ENCODE data around the gene NOCT.
A peak's percentile ranks its signal among the peaks of the same experiment; 100 is the strongest.
"Not testable (repeated sequence)": the region's sequence is repeated elsewhere in the genome, so short reads cannot be mapped to it uniquely, and the experiment has no call there.

Gene NOCT

DNA sequence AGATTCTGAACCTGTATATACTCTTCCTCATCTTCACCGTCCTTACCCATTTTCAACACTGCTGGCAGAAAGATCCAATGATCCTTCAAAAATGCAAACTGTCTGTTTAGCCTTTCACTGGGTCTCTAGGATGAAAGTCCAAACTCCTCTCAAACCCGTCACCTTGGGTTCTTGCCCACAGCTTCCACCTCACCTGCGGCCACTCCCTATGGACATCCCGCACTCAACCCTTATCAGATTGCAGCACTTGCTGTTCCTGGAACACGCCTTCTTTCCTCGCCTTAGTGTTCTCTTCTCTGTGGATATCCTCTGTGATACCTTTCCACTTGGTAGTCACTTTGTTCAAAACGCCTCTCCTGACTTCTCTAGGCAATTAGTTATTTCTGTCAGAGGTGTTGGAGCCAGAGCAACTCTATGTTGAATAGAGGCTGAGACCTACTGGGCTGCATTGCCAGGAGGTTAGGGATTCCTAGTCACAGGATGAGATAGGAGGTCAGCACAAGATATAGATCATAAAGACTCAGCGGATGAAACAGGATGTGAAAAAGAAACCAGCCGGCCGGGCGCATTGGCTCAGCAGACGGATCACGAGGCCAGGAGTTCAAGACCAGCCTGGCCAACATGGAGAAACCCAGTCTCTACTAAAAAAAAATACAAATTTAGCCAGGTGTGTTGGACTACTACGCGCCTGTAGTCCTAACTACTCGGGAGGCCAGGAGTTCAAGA lies 4.2 kb upstream of the NOCT start:
- Histone ChIP-seq H3K36me3 (ENCODE audit: insufficient read depth, low read length) (no peaks in the 10 kb centered on the region), H3K4me3 (ENCODE audit: low read length) (no peak overlapping the region), H3K27ac (ENCODE audit: low read depth, low read length) (no peak overlapping the region), H3K27me3 (ENCODE audit: insufficient read depth, low read length) (no peaks in the 10 kb centered on the region), H3K4me1 (ENCODE audit: insufficient read depth, low read length) (peaks cover 21% of the 10 kb centered on the region), H3K9me3 (ENCODE audit: insufficient read depth, low read depth, low read length) (0 out of 2 replicates have a peak, but pooled peaks cover 7% of the 10 kb centered on the region), H3K9ac (ENCODE audit: low read depth, low read length) (no peak overlapping the region)
- WGBS: 89% methylated on average over 16 of the region's 16 CpGs

DNA sequence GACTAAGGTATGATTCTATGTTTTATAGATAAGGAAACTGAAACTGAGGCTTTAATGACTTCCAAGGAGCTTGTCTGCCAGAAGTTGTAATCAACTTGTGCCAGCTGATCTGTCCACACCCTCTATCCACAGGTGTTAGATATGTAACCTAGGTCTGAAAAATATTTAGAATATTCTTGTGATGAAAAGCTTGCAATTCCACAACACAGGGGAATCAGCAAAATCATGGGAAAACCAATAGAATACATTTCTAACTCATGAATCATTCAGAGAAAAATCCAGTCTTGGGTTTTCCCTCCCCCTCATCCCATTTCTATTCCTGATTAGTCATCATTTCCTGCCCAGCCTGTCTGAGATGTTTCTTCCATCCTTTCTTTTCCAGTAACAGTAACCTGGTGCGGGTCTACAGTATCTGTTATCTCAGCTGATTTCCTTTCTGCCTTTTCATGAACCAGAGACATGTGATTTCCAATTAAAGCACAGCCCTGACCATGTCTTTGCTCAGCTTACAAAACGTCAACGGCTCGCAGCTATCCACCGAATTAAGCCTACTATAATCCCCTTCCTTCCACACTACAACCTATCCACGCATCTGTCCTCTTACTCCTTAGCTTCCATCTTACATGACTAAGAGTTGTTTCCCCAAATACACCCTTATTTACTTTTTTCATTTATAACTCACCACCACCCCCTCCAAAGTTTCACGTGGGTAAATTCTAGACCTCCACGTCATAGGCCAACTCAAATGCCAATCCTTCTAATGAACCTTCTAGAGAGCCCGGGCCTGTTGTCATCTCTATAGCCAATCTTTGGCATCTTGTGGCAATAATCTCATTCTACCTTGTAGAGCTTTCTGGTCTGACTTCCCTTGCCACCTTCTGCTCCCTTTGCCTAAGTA lies 961 bp upstream of the NOCT start:
- WGBS: 28% methylated on average over 9 of the region's 9 CpGs

DNA sequence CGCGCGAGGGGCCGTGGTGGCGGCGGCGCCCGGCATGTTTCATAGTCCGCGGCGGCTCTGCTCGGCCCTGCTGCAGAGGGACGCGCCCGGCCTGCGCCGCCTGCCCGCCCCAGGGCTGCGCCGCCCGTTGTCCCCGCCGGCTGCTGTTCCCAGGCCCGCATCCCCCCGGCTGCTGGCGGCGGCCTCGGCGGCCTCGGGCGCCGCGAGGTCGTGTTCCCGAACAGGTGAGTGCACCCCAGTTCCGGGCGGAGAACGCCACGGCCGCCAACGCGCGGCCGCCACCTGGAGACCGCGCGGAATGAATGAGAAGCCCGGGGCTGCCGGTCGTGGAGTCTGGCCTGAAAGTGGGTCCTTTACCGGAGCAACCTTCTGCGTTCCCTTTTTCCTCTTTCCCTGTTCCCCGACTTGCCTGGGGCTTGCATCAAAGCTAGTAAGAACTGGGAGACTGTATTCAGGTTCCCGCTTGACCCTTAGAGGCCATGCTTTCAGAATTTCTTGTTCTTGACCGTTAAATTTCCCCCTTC lies 429 bp downstream of the NOCT start:
- Histone ChIP-seq H3K27ac (ENCODE audit: low read depth, low read length) (peak overlapping the region; percentile 97), H3K9ac (ENCODE audit: low read depth, low read length) (peak overlapping the region; percentile 97), H3K27me3 (ENCODE audit: insufficient read depth, low read length) (no peaks in the 10 kb centered on the region), H3K9me3 (ENCODE audit: insufficient read depth, low read depth, low read length) (no peaks in the 10 kb centered on the region), H3K4me1 (ENCODE audit: insufficient read depth, low read length) (peaks cover 49% of the 10 kb centered on the region), H3K36me3 (ENCODE audit: insufficient read depth, low read length) (no peaks in the 10 kb centered on the region), H3K4me3 (ENCODE audit: low read length) (peak overlapping the region; percentile 99)
- under 1% methylated on average over 55 of the region's 55 CpGs for WGBS

More for the DNA sequence above, 961 bp upstream of the NOCT start:
- H3K9me3 ChIP-seq (ENCODE audit: insufficient read depth, low read depth, low read length): no peaks in the 10 kb centered on the region
- H3K27me3 ChIP-seq (ENCODE audit: insufficient read depth, low read length): no peaks in the 10 kb centered on the region
- peaks cover 38% of the 10 kb centered on the region for H3K4me1 ChIP-seq (ENCODE audit: insufficient read depth, low read length)
- no peaks in the 10 kb centered on the region for H3K36me3 ChIP-seq (ENCODE audit: insufficient read depth, low read length)
- peak overlapping the region; percentile 97 for H3K9ac ChIP-seq (ENCODE audit: low read depth, low read length)
- H3K27ac ChIP-seq (ENCODE audit: low read depth, low read length): peak overlapping the region; percentile 97
- H3K4me3 ChIP-seq (ENCODE audit: low read length): peak overlapping the region; percentile 99

DNA sequence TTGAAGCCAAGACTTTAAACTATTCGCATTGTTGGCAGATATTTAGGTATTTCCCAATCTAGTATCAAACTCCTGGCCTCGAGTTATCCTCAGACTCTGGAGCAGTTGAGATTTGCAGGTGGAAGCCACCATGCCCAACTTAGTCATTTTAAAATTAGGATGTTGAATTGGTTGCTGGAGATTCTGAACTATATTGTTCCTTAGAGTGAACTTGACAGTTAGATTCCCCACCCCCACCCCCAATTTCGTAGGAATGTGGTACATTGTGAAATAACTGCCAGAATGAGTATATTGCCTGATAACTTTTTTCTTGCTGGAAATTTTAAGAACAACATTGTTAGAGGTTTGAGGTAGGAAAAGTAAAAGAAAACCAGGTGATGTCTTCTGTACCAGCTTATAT lies 2.3 kb downstream of the NOCT start:
- no peak overlapping the region for H3K27ac ChIP-seq (ENCODE audit: low read depth, low read length)
- H3K4me3 ChIP-seq (ENCODE audit: low read length): peak overlapping the region; percentile 99
- H3K9ac ChIP-seq (ENCODE audit: low read depth, low read length): no peak overlapping the region
- H3K4me1 ChIP-seq (ENCODE audit: insufficient read depth, low read length): peaks cover 58% of the 10 kb centered on the region
- H3K27me3 ChIP-seq (ENCODE audit: insufficient read depth, low read length): no peaks in the 10 kb centered on the region
- no peaks in the 10 kb centered on the region for H3K9me3 ChIP-seq (ENCODE audit: insufficient read depth, low read depth, low read length)
- 53% methylated on average over 3 of the region's 3 CpGs for WGBS
- 0 out of 2 replicates have a peak, but pooled peaks cover 7% of the 10 kb centered on the region for H3K36me3 ChIP-seq (ENCODE audit: insufficient read depth, low read length)

DNA sequence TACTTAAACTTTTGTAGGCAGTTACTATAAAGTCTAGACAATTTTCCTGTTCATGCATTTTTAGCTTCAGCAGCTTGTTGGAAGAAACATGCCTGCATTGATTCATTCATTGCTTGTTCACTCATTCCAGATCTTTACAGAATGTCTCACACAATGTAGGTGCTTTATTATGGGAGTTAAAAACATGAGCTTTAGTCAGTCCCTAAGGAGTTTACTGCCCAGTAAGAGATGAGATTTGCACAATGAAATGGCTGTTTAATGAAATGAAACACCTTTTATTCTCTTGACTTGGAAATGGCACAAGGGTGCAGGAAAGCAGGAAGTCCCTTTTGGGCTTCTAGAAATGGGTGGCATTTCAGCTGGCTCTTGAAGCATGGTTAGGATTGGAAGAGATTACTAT lies 2.9 kb downstream of the NOCT start:
- 0 out of 2 replicates have a peak, but pooled peaks cover 7% of the 10 kb centered on the region for H3K36me3 ChIP-seq (ENCODE audit: insufficient read depth, low read length)
- 0 out of 2 replicates have a peak overlapping the region, but pooled peaks have one; percentile 36 for H3K27ac ChIP-seq (ENCODE audit: low read depth, low read length)
- no peak overlapping the region for H3K9ac ChIP-seq (ENCODE audit: low read depth, low read length)
- H3K27me3 ChIP-seq (ENCODE audit: insufficient read depth, low read length): no peaks in the 10 kb centered on the region
- H3K4me3 ChIP-seq (ENCODE audit: low read length): peak overlapping the region; percentile 99
- no peaks in the 10 kb centered on the region for H3K9me3 ChIP-seq (ENCODE audit: insufficient read depth, low read depth, low read length)
- H3K4me1 ChIP-seq (ENCODE audit: insufficient read depth, low read length): peaks cover 56% of the 10 kb centered on the region

DNA sequence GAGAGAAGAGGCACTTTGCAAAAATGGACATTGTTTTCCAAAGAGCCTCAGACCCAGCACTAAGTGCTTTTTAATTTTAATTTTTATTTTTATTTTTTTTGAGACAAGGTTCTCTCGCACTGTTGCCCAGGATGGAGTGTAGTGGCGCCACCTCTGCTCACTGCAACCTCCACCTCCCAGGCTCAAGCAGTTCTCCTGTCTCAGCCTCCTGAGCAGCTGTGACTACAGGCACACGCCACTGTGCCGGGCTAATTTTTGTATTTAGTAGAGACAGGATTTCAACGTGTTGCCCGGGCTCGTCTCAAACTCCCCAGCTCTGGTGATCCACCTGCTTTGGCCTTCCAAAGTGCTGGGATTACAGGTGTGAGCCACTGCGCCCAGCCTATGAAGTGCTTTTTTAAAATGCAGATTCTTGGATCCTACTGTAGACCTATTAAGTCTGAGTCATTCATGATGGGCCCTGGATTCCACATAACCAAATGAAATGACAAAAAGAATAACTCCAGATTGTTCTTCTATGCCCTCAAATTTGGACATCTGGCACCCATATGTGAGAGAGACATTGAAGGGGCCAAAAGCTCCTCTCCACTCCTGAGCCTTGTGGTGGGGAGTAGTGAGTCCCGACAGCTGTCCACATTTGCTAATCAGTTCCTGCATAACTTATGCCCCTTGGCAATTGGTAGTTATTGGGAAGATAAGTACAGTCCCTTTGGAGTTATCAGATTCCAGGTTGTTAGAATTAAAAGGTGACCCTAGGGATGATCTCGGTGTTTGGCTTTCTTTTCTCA lies 3.6 kb downstream of the NOCT start:
- Histone ChIP-seq H3K27ac (ENCODE audit: low read depth, low read length) (peak overlapping the region; percentile 41; the same call in 1 of the 2 replicates), H3K4me3 (ENCODE audit: low read length) (peak overlapping the region; percentile 99), H3K9ac (ENCODE audit: low read depth, low read length) (no peak overlapping the region), H3K36me3 (ENCODE audit: insufficient read depth, low read length) (0 out of 2 replicates have a peak, but pooled peaks cover 7% of the 10 kb centered on the region), H3K4me1 (ENCODE audit: insufficient read depth, low read length) (peaks cover 54% of the 10 kb centered on the region), H3K27me3 (ENCODE audit: insufficient read depth, low read length) (no peaks in the 10 kb centered on the region), H3K9me3 (ENCODE audit: insufficient read depth, low read depth, low read length) (no peaks in the 10 kb centered on the region)
- WGBS: 47% methylated on average over 10 of the region's 10 CpGs

DNA sequence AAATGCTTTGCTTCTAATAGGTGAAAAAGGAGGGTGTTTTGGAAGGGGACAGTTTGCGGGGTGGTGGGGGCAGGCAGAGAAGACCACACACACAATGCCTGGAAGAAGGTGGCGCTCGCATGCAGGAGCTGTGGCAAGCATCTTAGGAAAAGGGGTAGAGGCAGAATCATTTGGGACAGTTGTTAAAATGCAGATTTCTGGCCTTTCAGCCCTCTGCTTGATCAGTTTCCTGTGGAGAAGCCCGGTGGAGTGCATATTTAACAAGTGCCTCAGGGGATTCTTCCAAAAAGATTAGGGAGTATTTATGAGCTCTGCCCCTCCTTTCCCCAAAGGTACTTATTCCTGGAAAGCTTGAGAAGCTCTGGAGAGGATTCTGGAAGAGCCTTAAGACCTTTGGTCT lies 4.8 kb downstream of the NOCT start:
- Histone ChIP-seq H3K4me3 (ENCODE audit: low read length) (peak overlapping the region; percentile 99), H3K27me3 (ENCODE audit: insufficient read depth, low read length) (no peaks in the 10 kb centered on the region), H3K9me3 (ENCODE audit: insufficient read depth, low read depth, low read length) (no peaks in the 10 kb centered on the region), H3K27ac (ENCODE audit: low read depth, low read length) (peak overlapping the region; percentile 63; the same call in 1 of the 2 replicates), H3K9ac (ENCODE audit: low read depth, low read length) (no peak overlapping the region), H3K4me1 (ENCODE audit: insufficient read depth, low read length) (peaks cover 53% of the 10 kb centered on the region), H3K36me3 (ENCODE audit: insufficient read depth, low read length) (0 out of 2 replicates have a peak, but pooled peaks cover 7% of the 10 kb centered on the region)
- 5% methylated on average over 4 of the region's 4 CpGs for WGBS

DNA sequence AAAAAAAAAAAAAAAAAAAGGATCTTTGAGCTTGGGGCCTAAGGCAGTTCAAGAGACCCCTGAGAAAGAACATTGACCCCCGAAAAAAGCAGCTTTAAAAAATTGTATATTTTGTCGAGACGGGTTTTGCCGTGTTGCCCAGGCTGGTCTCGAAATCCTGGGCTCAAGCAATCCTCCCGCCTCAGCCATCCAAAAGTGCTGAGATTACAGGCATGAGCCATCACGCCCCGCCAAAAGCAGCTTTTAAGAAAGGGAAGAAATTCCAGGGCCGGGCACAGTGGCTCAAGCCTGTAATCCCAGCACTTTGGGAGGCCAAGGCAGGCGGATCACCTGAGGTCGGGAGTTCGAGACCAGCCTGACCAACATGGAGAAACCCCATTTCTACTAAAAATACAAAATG lies 5.5 kb downstream of the NOCT start:
- peak overlapping the region; percentile 63; the same call in 1 of the 2 replicates for H3K27ac ChIP-seq (ENCODE audit: low read depth, low read length)
- not testable (repeated sequence) for H3K36me3 ChIP-seq (ENCODE audit: insufficient read depth, low read length); H3K9me3 ChIP-seq (ENCODE audit: insufficient read depth, low read depth, low read length); H3K9ac ChIP-seq (ENCODE audit: low read depth, low read length); H3K27me3 ChIP-seq (ENCODE audit: insufficient read depth, low read length)
- WGBS: 76% methylated on average over 12 of the region's 12 CpGs
- peak overlapping the region; percentile 9; the same call in 1 of the 2 replicates for H3K4me3 ChIP-seq (ENCODE audit: low read length)
- peaks cover 53% of the 10 kb centered on the region for H3K4me1 ChIP-seq (ENCODE audit: insufficient read depth, low read length)

DNA sequence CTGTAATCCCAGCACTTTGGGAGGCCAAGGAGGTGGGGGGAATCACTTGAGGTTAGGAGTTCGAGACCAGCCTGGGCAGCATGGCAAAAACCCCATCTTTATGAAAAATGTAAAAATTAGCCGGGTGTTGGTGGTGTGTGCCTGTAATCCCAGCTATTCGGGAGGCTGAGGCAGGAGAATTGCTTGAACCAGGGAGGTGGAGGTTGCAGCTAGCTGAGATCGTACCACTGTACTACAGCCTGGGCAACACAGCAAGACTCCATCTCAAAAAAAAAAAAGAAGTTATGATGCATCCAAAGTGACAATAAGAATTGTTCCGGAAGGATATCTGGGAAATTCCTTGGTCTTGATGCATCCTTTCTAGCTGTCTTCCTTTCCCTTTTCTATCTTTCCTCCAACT lies 7.3 kb downstream of the NOCT start:
- H3K36me3 ChIP-seq (ENCODE audit: insufficient read depth, low read length): 0 out of 2 replicates have a peak, but pooled peaks cover 7% of the 10 kb centered on the region
- H3K4me1 ChIP-seq (ENCODE audit: insufficient read depth, low read length): peaks cover 55% of the 10 kb centered on the region

DNA sequence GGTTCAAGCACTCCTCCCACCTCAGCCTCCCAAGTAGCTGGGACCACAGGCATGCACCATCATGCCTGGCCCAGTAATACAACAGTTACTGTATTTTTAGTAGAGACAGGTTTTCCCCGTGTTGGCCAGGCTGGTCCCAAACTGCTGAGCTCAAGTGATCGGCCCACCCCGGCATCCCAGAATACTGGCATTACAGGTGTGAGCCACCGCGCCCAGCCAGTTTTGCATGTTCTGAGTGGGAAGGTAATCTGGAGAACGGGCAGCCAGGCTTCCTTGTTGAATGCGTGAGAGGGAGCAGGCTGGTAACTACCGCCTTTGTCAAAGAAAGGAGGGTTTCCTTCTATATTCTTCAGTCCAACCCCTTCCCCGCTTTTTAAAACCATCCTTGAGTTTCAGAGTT lies 9.1 kb downstream of the NOCT start:
- Histone ChIP-seq H3K9ac (ENCODE audit: low read depth, low read length) (no peak overlapping the region), H3K36me3 (ENCODE audit: insufficient read depth, low read length) (peaks cover 11% of the 10 kb centered on the region; the same call in 1 of the 2 replicates), H3K4me1 (ENCODE audit: insufficient read depth, low read length) (peaks cover 43% of the 10 kb centered on the region), H3K4me3 (ENCODE audit: low read length) (no peak overlapping the region), H3K27me3 (ENCODE audit: insufficient read depth, low read length) (no peaks in the 10 kb centered on the region), H3K27ac (ENCODE audit: low read depth, low read length) (no peak overlapping the region), H3K9me3 (ENCODE audit: insufficient read depth, low read depth, low read length) (no peaks in the 10 kb centered on the region)
- 93% methylated on average over 9 of the region's 9 CpGs for WGBS

More for the DNA sequence above, 7.3 kb downstream of the NOCT start:
- Histone ChIP-seq H3K4me3 (ENCODE audit: low read length) (no peak overlapping the region), H3K27ac (ENCODE audit: low read depth, low read length) (no peak overlapping the region), H3K9me3 (ENCODE audit: insufficient read depth, low read depth, low read length) (no peaks in the 10 kb centered on the region), H3K27me3 (ENCODE audit: insufficient read depth, low read length) (no peaks in the 10 kb centered on the region), H3K9ac (ENCODE audit: low read depth, low read length) (no peak overlapping the region)
- 99% methylated on average over 5 of the region's 5 CpGs for WGBS
